Loucy (cell line): ENCODE data around the gene PCSK2.

Experiments used
- CTCF ChIP-seq: fragments of 200-600 bp; sonication (generic); conservative IDR thresholded peaks from 2 replicates; pipeline ENCODE4 v1.5.1; 2014; ENCODE audit warnings: mild to moderate bottlenecking, antibody characterized with exemption, low read length
- EZH2phosphoT487 ChIP-seq: fragments of 200-600 bp; IDR thresholded peaks from 2 replicates; pipeline ENCODE4 v1.6.1; 2018; ENCODE audit warnings: antibody characterized with exemption, mild to moderate bottlenecking, moderate library complexity, borderline replicate concordance

DNA sequence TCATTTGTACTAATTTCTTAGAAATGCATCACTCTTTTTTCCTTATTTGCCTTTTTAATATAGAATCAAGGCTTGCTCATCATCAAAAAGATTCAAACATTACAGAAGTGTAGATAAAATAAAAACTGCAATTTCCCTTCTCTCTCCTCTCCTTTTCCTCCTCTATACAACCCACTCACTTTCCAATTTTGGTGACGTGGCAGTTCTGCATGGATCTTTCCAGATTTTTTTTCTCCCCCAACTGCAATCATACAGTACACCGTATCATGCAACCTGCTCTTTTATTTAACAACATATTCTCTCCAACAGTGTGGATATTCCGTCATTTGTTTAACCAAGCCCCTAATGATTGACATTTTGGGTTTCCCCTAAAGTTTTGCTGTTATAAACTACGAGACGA, 163.8 kb downstream of the PCSK2 start:
- TF ChIP-seq CTCF: no peak
- TF ChIP-seq EZH2phosphoT487: no peak
